Hepatocyte (in vitro differentiated cells): ENCODE results near the gene ILDR2.

Source experiments
- EZH2phosphoT487 ChIP-seq: fragments of 200-600 bp; sonication (generic); IDR thresholded peaks from one replicate; pipeline ENCODE4 v1.6.1; 2018; ENCODE audit warnings: antibody characterized with exemption, mild to moderate bottlenecking, low read depth, moderate library complexity; ENCODE audit not compliant: unreplicated experiment, severe bottlenecking
- TF ChIP-seq, protein P1 (sequence below): fragments of 200-600 bp; sonication (generic); IDR thresholded peaks from 2 replicates; pipeline ENCODE4 v1.5.1; 2016; ENCODE audit warnings: antibody characterized with exemption, mild to moderate bottlenecking; ENCODE audit not compliant: poor library complexity

DNA sequence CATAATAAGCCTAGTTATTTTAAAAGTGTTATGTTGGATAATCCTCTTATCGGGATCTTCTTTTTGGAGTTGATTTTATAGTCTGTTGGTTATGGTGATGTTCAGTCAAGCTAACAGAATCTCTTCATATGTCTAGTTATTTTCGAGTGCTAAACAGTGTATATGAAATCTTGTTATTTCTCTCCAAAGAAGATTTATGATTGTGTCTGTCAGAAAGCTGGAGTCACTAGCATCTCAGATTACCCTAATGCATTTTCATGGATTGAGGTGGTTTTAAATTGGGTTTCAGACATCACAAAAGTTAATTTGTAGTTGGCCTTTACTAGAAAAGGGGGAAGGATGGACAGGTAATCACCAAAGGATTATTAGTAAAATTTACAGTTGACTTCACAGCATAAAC is 27.0 kb upstream of the ILDR2 start:
- no peak for TF ChIP-seq EZH2phosphoT487
- TF ChIP-seq, protein P1, sequence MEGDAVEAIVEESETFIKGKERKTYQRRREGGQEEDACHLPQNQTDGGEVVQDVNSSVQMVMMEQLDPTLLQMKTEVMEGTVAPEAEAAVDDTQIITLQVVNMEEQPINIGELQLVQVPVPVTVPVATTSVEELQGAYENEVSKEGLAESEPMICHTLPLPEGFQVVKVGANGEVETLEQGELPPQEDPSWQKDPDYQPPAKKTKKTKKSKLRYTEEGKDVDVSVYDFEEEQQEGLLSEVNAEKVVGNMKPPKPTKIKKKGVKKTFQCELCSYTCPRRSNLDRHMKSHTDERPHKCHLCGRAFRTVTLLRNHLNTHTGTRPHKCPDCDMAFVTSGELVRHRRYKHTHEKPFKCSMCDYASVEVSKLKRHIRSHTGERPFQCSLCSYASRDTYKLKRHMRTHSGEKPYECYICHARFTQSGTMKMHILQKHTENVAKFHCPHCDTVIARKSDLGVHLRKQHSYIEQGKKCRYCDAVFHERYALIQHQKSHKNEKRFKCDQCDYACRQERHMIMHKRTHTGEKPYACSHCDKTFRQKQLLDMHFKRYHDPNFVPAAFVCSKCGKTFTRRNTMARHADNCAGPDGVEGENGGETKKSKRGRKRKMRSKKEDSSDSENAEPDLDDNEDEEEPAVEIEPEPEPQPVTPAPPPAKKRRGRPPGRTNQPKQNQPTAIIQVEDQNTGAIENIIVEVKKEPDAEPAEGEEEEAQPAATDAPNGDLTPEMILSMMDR = no peak
